Parathyroid adenoma (tissue), 2 donors: ENCODE results near the gene RHOBTB3.

ENCODE experiments used
- H2AFZ ChIP-seq: fragments of 300-600 bp; sonication (generic); one replicate; pipeline ENCODE4 v1.7.0; 2017; ENCODE audit warnings: antibody characterized with exemption, mild to moderate bottlenecking
- H3K27ac ChIP-seq: fragments of 300-600 bp; sonication (generic); one replicate; pipeline ENCODE4 v1.7.0; 2017
- H3K27me3 ChIP-seq: fragments of 300-600 bp; sonication (generic); one replicate; pipeline ENCODE4 v1.7.0; 2017; ENCODE audit warnings: low read length; ENCODE audit not compliant: control insufficient read depth, insufficient read depth
- H3K36me3 ChIP-seq: fragments of 300-600 bp; sonication (generic); one replicate; pipeline ENCODE4 v1.7.0; 2017; ENCODE audit warnings: low read length; ENCODE audit not compliant: control insufficient read depth, insufficient read depth
- H3K4me1 ChIP-seq: fragments of 300-600 bp; sonication (generic); one replicate; pipeline ENCODE4 v1.7.0; 2017; ENCODE audit warnings: control low read depth
- H3K4me2 ChIP-seq: fragments of 300-600 bp; sonication (generic); one replicate; pipeline ENCODE4 v1.7.0; 2017; ENCODE audit warnings: low read length
- H3K4me3 ChIP-seq: fragments of 300-600 bp; sonication (generic); one replicate; pipeline ENCODE4 v1.7.0; 2017; ENCODE audit warnings: low read depth, low read length
- H3K79me2 ChIP-seq: fragments of 300-600 bp; sonication (generic); one replicate; pipeline ENCODE4 v1.7.0; 2017; ENCODE audit warnings: control low read depth
- H3K9ac ChIP-seq: fragments of 300-600 bp; sonication (generic); one replicate; pipeline ENCODE4 v1.7.0; 2017; ENCODE audit warnings: mild to moderate bottlenecking
- H3K9me3 ChIP-seq: fragments of 300-600 bp; sonication (generic); one replicate; pipeline ENCODE4 v1.7.0; 2017; ENCODE audit warnings: low read length; ENCODE audit not compliant: control insufficient read depth
- CTCF ChIP-seq: fragments of 300-600 bp; sonication (generic); IDR thresholded peaks from one replicate; pipeline ENCODE4 v1.7.0; 2017; ENCODE audit warnings: antibody characterized with exemption, mild to moderate bottlenecking
- donor health status: primary hyperparathyroidism.

Gene RHOBTB3

GRCh38 chr5:95689680-95690079, 41.5 kb upstream of the RHOBTB3 start:
- Histone ChIP-seq H3K27ac (no peak overlapping the region), H3K36me3 (no peaks in the 10 kb centered on the region), H3K4me1 (no peaks in the 10 kb centered on the region), H3K9me3 (no peaks in the 10 kb centered on the region), H2AFZ (no peak overlapping the region), H3K9ac (no peak overlapping the region), H3K79me2 (no peaks in the 10 kb centered on the region), H3K27me3 (no peaks in the 10 kb centered on the region), H3K4me2 (no peak overlapping the region), H3K4me3 (no peak overlapping the region)
- no peak for TF ChIP-seq CTCF

GRCh38 chr5:95690333-95690732, 40.8 kb upstream of the RHOBTB3 start:
- H3K9me3 ChIP-seq = no peaks in the 10 kb centered on the region
- no peak for TF ChIP-seq CTCF
- H3K27me3 ChIP-seq = no peaks in the 10 kb centered on the region
- H3K4me1 ChIP-seq = no peaks in the 10 kb centered on the region
- H3K79me2 ChIP-seq = no peaks in the 10 kb centered on the region
- no peak overlapping the region for H3K9ac ChIP-seq
- no peak overlapping the region for H2AFZ ChIP-seq
- H3K36me3 ChIP-seq = no peaks in the 10 kb centered on the region
- no peak overlapping the region for H3K4me3 ChIP-seq
- H3K4me2 ChIP-seq = no peak overlapping the region
- no peak overlapping the region for H3K27ac ChIP-seq

GRCh38 chr5:95697781-95698681, 33.1 kb upstream of the RHOBTB3 start:
- Histone ChIP-seq H3K27me3 (no peaks in the 10 kb centered on the region), H3K9ac (no peak overlapping the region), H3K4me2 (no peak overlapping the region), H3K4me1 (no peaks in the 10 kb centered on the region), H3K27ac (no peak overlapping the region), H3K4me3 (no peak overlapping the region), H2AFZ (peak overlapping the region; percentile 1), H3K36me3 (no peaks in the 10 kb centered on the region), H3K9me3 (no peaks in the 10 kb centered on the region), H3K79me2 (no peaks in the 10 kb centered on the region)
- no peak for TF ChIP-seq CTCF

GRCh38 chr5:95699337-95699736, 31.8 kb upstream of the RHOBTB3 start:
- Histone ChIP-seq H3K4me1 (no peaks in the 10 kb centered on the region), H3K4me3 (no peak overlapping the region), H3K79me2 (no peaks in the 10 kb centered on the region), H3K36me3 (no peaks in the 10 kb centered on the region), H3K4me2 (no peak overlapping the region), H3K27me3 (no peaks in the 10 kb centered on the region), H2AFZ (no peak overlapping the region), H3K9ac (no peak overlapping the region), H3K9me3 (no peaks in the 10 kb centered on the region), H3K27ac (no peak overlapping the region)
- no peak for TF ChIP-seq CTCF

GRCh38 chr5:95701074-95701473, 30.1 kb upstream of the RHOBTB3 start:
- Histone ChIP-seq H3K4me1 (no peaks in the 10 kb centered on the region), H3K79me2 (no peaks in the 10 kb centered on the region), H3K4me3 (no peak overlapping the region), H3K27me3 (no peaks in the 10 kb centered on the region), H3K4me2 (no peak overlapping the region), H3K9ac (no peak overlapping the region), H2AFZ (no peak overlapping the region), H3K27ac (no peak overlapping the region), H3K36me3 (no peaks in the 10 kb centered on the region), H3K9me3 (no peaks in the 10 kb centered on the region)
- no peak for TF ChIP-seq CTCF
